K562 (cell line): ENCODE results near the gene PCNX2. TPM values are rescaled to one million over a fixed set of nuclear protein-coding genes. Genes with fewer than 3 reads are reported as not detected.

Experiments used
- CLOCK ChIP-seq: fragments of 250-450 bp; sonication (Bioruptor Pico); IDR thresholded peaks from 2 replicates; pipeline ENCODE4 v1.4.0; 2020; ENCODE audit warnings: mild to moderate bottlenecking, moderate library complexity, borderline replicate concordance
- DLX4 ChIP-seq: fragments of 250-450 bp; sonication (Bioruptor Pico); IDR thresholded peaks from 2 replicates; pipeline ENCODE4 v1.6.1; 2021; ENCODE audit warnings: mild to moderate bottlenecking
- E2F5 ChIP-seq: sonication (generic); formaldehyde crosslinking; IDR thresholded peaks from 2 replicates; pipeline ENCODE4 v1.8.0; 2022; ENCODE audit warnings: mild to moderate bottlenecking, missing genetic modification reagents
- EP300 ChIP-seq: IDR thresholded peaks from 2 replicates; pipeline ENCODE4 v1.6.1; 2012; ENCODE audit warnings: low read length, improper control_type of control experiment
- EP400 ChIP-seq: fragments of 450-650 bp; IDR thresholded peaks from 2 replicates; pipeline ENCODE4 v1.6.1; 2017; ENCODE audit warnings: antibody characterized with exemption, mild to moderate bottlenecking, moderate library complexity
- FIP1L1 ChIP-seq: fragments of 200-400 bp; formaldehyde crosslinking; IDR thresholded peaks from 2 replicates; pipeline ENCODE4 v1.6.1; 2018; ENCODE audit warnings: mild to moderate bottlenecking, low read depth, low read length; ENCODE audit not compliant: poor library complexity, severe bottlenecking
- HMG20B ChIP-seq: fragments of 250-450 bp; sonication (Bioruptor Pico); IDR thresholded peaks from 2 replicates; pipeline ENCODE4 v1.5.0; 2021; ENCODE audit warnings: mild to moderate bottlenecking
- HNRNPLL ChIP-seq: fragments of 200-400 bp; formaldehyde crosslinking; IDR thresholded peaks from 2 replicates; pipeline ENCODE4 v1.6.1; 2017; ENCODE audit warnings: low read length, low read depth, mild to moderate bottlenecking; ENCODE audit not compliant: poor library complexity, severe bottlenecking
- KLF6 ChIP-seq: fragments of 250-450 bp; sonication (Bioruptor Pico); IDR thresholded peaks from 2 replicates; pipeline ENCODE4 v1.4.0; 2020; ENCODE audit warnings: mild to moderate bottlenecking, moderate library complexity, borderline replicate concordance
- L3MBTL2 ChIP-seq: fragments of 450-650 bp; IDR thresholded peaks from 2 replicates; pipeline ENCODE4 v1.6.1; 2016; ENCODE audit warnings: mild to moderate bottlenecking, moderate library complexity
- MEF2D ChIP-seq: conservative IDR thresholded peaks from 2 replicates; pipeline ENCODE4 v1.6.1; 2016; ENCODE audit warnings: low read depth, missing genetic modification characterization, missing compliant biosample characterization
- RNF219 ChIP-seq: fragments of 250-450 bp; sonication (Bioruptor Pico); IDR thresholded peaks from 2 replicates; pipeline ENCODE4 v1.5.0; 2022; ENCODE audit warnings: mild to moderate bottlenecking
- TFAP4 ChIP-seq: sonication (generic); formaldehyde crosslinking; IDR thresholded peaks from 2 replicates; pipeline ENCODE4 v1.8.0; 2022; ENCODE audit warnings: missing genetic modification reagents, mild to moderate bottlenecking, moderate library complexity, borderline replicate concordance
- XRCC5 ChIP-seq: fragments of 200-400 bp; formaldehyde crosslinking; IDR thresholded peaks from 2 replicates; pipeline ENCODE4 v1.6.1; 2017; ENCODE audit warnings: low read depth, mild to moderate bottlenecking, low read length
- ZKSCAN3 ChIP-seq: fragments of 250-450 bp; sonication (Bioruptor Pico); IDR thresholded peaks from 2 replicates; pipeline ENCODE4 v1.4.0; 2020
- ZNF384 ChIP-seq: IDR thresholded peaks from 2 replicates; pipeline ENCODE4 v1.6.1; 2012; ENCODE audit warnings: low read depth, low read length, improper control_type of control experiment
- ZNF699 ChIP-seq: fragments of 250-450 bp; sonication (Bioruptor Pico); IDR thresholded peaks from 2 replicates; pipeline ENCODE4 v1.8.0; 2021; ENCODE audit warnings: mild to moderate bottlenecking, moderate library complexity; ENCODE audit not compliant: insufficient replicate concordance
- polyA plus RNA-seq, 8 experiments: library from polyadenylated mRNA; depleted of rRNA in 4 of 8; stranded (reverse) in 5 of 8; unstranded in 3 of 8; fragments of >200 nt; fragmentation: Nextera tagmentation in 2 of 8; fragmentation: Illumina TruSeq in 1 of 8; extraction: Ambion mirVana in 2 of 8; extraction: Trizol in 1 of 8; gene quantifications; 2 replicates each; pipeline versions ENCODE4 v1.2.1 to v1.2.3, GENCODE V29; 2011 to 2014; ENCODE audit warnings: inconsistent platforms in 1 of 8, missing spikeins in 1 of 8
- total RNA-seq, 7 experiments: library from RNA; depleted of rRNA in 6 of 7; stranded (reverse); fragments of >200 nt in 6 of 7; fragmentation: Illumina TruSeq in 2 of 7; extraction: Trizol in 2 of 7; gene quantifications; 2 replicates each; pipeline versions ENCODE4 v1.2.1 to v1.2.3, GENCODE V29; 2011 to 2021; ENCODE audit warnings: low replicate concordance in 1 of 7
- TF ChIP-seq, protein P1 (sequence below), 2 experiments: IDR thresholded peaks in 1 of 2; conservative IDR thresholded peaks in 1 of 2; 2 replicates each; pipeline ENCODE4 v1.6.1; 2016; ENCODE audit warnings: low read depth in 2 of 2, mild to moderate bottlenecking in 1 of 2, missing compliant biosample characterization in 1 of 2, missing genetic modification characterization in 1 of 2, moderate library complexity in 1 of 2

The PCNX2 gene
- total and polyA plus RNA-seq, 9 of the 15 experiments (the other 6 are each of a cell fraction or from before 2014, with no cell fraction given), result 0.07 to 0.33 TPM; not detected in 7

DNA sequence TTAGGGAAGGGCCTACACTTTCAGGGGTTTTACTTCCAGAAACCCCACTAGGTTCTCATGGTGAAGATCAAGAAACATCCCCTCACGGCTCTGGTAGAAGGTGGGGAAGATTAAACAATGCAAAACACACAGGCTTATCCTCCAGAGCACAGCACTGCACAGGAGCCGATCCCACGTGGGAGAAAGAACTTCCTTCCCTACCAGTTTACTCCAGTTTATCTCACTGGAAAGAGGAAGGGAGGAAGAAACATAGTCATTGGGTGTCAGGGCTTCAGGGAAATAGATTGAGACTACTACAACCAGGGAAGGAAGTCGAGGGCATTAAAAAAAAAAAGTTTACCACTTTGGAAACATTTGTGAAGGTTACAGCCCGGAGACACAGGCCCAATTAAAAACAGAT lies 180.7 kb downstream of the PCNX2 start (continued):
- TF ChIP-seq CLOCK (CRISPR knock-in tag), result no peak
- no peak for TF ChIP-seq HMG20B (CRISPR knock-in tag)
- TF ChIP-seq ZKSCAN3 (CRISPR knock-in tag), result no peak
- TF ChIP-seq DLX4, result no peak
- no peak for TF ChIP-seq E2F5 (CRISPR knock-in tag)
- no peak for TF ChIP-seq FIP1L1
- TF ChIP-seq ZNF384, result no peak
- TF ChIP-seq HNRNPLL, result no peak
- TF ChIP-seq ZNF699 (CRISPR knock-in tag), result no peak
- no peak for TF ChIP-seq RNF219 (CRISPR knock-in tag)
- TF ChIP-seq MEF2D (tag), result no peak
- no peak for TF ChIP-seq EP300
- TF ChIP-seq EP400, result no peak
- peak; percentile 18; the same call in 1 of the 2 replicates for TF ChIP-seq KLF6 (CRISPR knock-in tag)
- no peak for TF ChIP-seq XRCC5
- TF ChIP-seq, protein P1, sequence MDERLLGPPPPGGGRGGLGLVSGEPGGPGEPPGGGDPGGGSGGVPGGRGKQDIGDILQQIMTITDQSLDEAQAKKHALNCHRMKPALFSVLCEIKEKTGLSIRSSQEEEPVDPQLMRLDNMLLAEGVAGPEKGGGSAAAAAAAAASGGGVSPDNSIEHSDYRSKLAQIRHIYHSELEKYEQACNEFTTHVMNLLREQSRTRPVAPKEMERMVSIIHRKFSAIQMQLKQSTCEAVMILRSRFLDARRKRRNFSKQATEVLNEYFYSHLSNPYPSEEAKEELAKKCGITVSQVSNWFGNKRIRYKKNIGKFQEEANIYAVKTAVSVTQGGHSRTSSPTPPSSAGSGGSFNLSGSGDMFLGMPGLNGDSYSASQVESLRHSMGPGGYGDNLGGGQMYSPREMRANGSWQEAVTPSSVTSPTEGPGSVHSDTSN (CRISPR knock-in tag; IDR thresholded peaks at IDR 0.05; ENCODE audit: low read depth), result no peak
- TF ChIP-seq, protein P1 (tag; conservative IDR thresholded peaks at IDR 0.05; ENCODE audit: low read depth), result no peak
- no peak for TF ChIP-seq TFAP4
- peak; percentile 66 for TF ChIP-seq L3MBTL2
